PC-3 (cell line): Measurements from ENCODE around the gene GALNT18. TPM values are rescaled to one million over a fixed set of nuclear protein-coding genes. Genes with fewer than 3 reads are reported as not detected.

Source experiments
- ATAC-seq: fragments of 200-7000 bp; cut with Tn5 transposase; 2 replicates; pipeline ENCODE4 v1.9.1; 2020; ENCODE audit warnings: mild to moderate bottlenecking, moderate library complexity
- BruUV-seq: library from RNA; stranded (reverse); fragments of 400-500 nt; replicated peaks from 2 replicates; lab custom pipeline; 2021; lab: Mats Ljungman, UMichigan
- CTCF ChIA-PET: fragments of 300-600 bp; sonication (Branson Sonifier 250); formaldehyde crosslinking; loops from one replicate; lab custom pipeline; 2022; ENCODE audit warnings: antibody characterized with exemption; lab: Charles Lee
- POLR2A ChIA-PET: fragments of 300-600 bp; sonication (Branson Sonifier 250); formaldehyde crosslinking; loops from one replicate; lab custom pipeline; 2022; ENCODE audit warnings: antibody characterized with exemption; ENCODE audit not compliant: unreplicated experiment; lab: Charles Lee
- DNase-seq: peaks from one replicate; pipeline ENCODE4 v3.0.0-alpha.2; 2015
- H2AFZ ChIP-seq: fragments of 300-600 bp; sonication (generic); 2 replicates; pipeline ENCODE4 v1.6.0; 2016; ENCODE audit warnings: antibody characterized with exemption, low read length
- H3F3A ChIP-seq: fragments of 300-600 bp; sonication (generic); one replicate; pipeline ENCODE4 v1.6.0; 2017; ENCODE audit warnings: antibody characterized with exemption, low read length, control low read depth, mild to moderate bottlenecking; ENCODE audit not compliant: unreplicated experiment
- H3K27ac ChIP-seq: fragments of 300-600 bp; sonication (generic); 2 replicates; pipeline ENCODE4 v1.5.1; 2016; ENCODE audit warnings: mild to moderate bottlenecking, low read length
- H3K27me3 ChIP-seq: fragments of 300-600 bp; sonication (generic); 2 replicates; pipeline ENCODE4 v1.6.1; 2016; ENCODE audit warnings: low read length, mixed read lengths
- H3K36me3 ChIP-seq: fragments of 300-600 bp; sonication (generic); 2 replicates; pipeline ENCODE4 v1.6.1; 2016; ENCODE audit warnings: low read depth, mixed run types, low read length, mixed read lengths
- H3K4me1 ChIP-seq: fragments of 300-600 bp; sonication (generic); 2 replicates; pipeline ENCODE4 v1.5.1; 2016; ENCODE audit warnings: low read length; ENCODE audit not compliant: insufficient read depth
- H3K4me2 ChIP-seq: fragments of 300-600 bp; sonication (generic); 2 replicates; pipeline ENCODE4 v1.6.0; 2016; ENCODE audit warnings: low read length
- H3K4me3 ChIP-seq: fragments of 300-600 bp; sonication (generic); 2 replicates; pipeline ENCODE4 v1.5.1; 2016; ENCODE audit warnings: mild to moderate bottlenecking, low read length, mixed read lengths
- H3K79me2 ChIP-seq: fragments of 300-600 bp; sonication (generic); 2 replicates; pipeline ENCODE4 v1.6.1; 2017; ENCODE audit warnings: low read length, mixed read lengths
- H3K9ac ChIP-seq: fragments of 300-600 bp; sonication (generic); 2 replicates; pipeline ENCODE4 v1.6.0; 2016; ENCODE audit warnings: mild to moderate bottlenecking, low read length
- H3K9me2 ChIP-seq: fragments of 300-600 bp; sonication (generic); replicated peaks from 2 replicates; pipeline ENCODE4 v1.6.1; 2016; ENCODE audit warnings: mixed run types, low read length, mixed read lengths
- H3K9me3 ChIP-seq: fragments of 300-600 bp; sonication (generic); 2 replicates; pipeline ENCODE4 v1.6.1; 2016; ENCODE audit warnings: low read length, mixed read lengths
- H4K20me1 ChIP-seq: fragments of 300-600 bp; sonication (generic); 2 replicates; pipeline ENCODE4 v1.6.1; 2016; ENCODE audit warnings: low read length, mixed read lengths
- CTCF ChIP-seq: fragments of 300-600 bp; sonication (generic); conservative IDR thresholded peaks from 2 replicates; pipeline ENCODE4 v1.5.1; 2017; ENCODE audit warnings: antibody characterized with exemption, low read depth, mild to moderate bottlenecking, low read length
- EZH2 ChIP-seq: fragments of 300-600 bp; sonication (generic); IDR thresholded peaks from one replicate; pipeline ENCODE4 v1.6.1; 2017; ENCODE audit warnings: antibody characterized with exemption, mild to moderate bottlenecking, low read length; ENCODE audit not compliant: unreplicated experiment
- EZH2phosphoT487 ChIP-seq: fragments of 300-600 bp; sonication (generic); IDR thresholded peaks from 2 replicates; pipeline ENCODE4 v1.6.1; 2018; ENCODE audit warnings: mild to moderate bottlenecking, antibody characterized with exemption, low read length, borderline replicate concordance
- intact Hi-C: fragments of 100-400 bp; cut with micrococcal nuclease; formaldehyde crosslinking; loops from 2 replicates; pipeline ENCODE4 v1.9.0; 2023
- total RNA-seq: library from RNA; depleted of rRNA; stranded (reverse); fragments of >200 nt; gene quantifications from 2 replicates; pipeline ENCODE4 v1.2.3, GENCODE V29; 2014

Gene GALNT18
- total RNA-seq, 1 experiment from 2014 or later, result 34.5 TPM

- H3K27me3 ChIP-seq, result no peaks in the 10 kb centered on the region
- no peaks in the 10 kb centered on the region for H3F3A ChIP-seq
- TF ChIP-seq CTCF (no peak), EZH2 (no peak), EZH2phosphoT487 (no peak)
- H3K4me1 ChIP-seq, result no peaks in the 10 kb centered on the region
- no peaks in the 10 kb centered on the region for H3K9me3 ChIP-seq
- H3K27ac ChIP-seq, result no peak overlapping the region
- H3K9me2 ChIP-seq, result no peaks in the 10 kb centered on the region
- DNase-seq (no peak), ATAC-seq (no peak)
- H3K79me2 ChIP-seq, result no peaks in the 10 kb centered on the region
- no peaks in the 10 kb centered on the region for H3K36me3 ChIP-seq
- ChIA-PET POLR2A (no interaction called here), CTCF (interaction anchor here (0.7 kb wide), 1 partner anchor 47 kb away, joined by 7 read pairs; no protein-coding TSS in a partner anchor)
- no peak overlapping the region for H2AFZ ChIP-seq
- H4K20me1 ChIP-seq, result no peaks in the 10 kb centered on the region
- H3K4me2 ChIP-seq, result no peak overlapping the region
- intact Hi-C loops, result no loop called here
- H3K4me3 ChIP-seq, result no peak overlapping the region
- no peak overlapping the region for H3K9ac ChIP-seq
- no TSS peak for BruUV-seq
These were observed 286.8 kb downstream of the GALNT18 start for GRCh38 chr11:11335043-11335442.

GRCh38 chr11:11334607-11335006 is 287.2 kb downstream of the GALNT18 start:
- CTCF ChIA-PET, result interaction anchor here (0.6 to 0.7 kb wide), 2 partner anchors 48 to 560 kb away, joined by 4 to 7 read pairs; no protein-coding TSS in a partner anchor
- BruUV-seq, result no TSS peak
- Histone ChIP-seq H2AFZ (no peak overlapping the region), H3K9me3 (no peaks in the 10 kb centered on the region), H3K9me2 (no peaks in the 10 kb centered on the region), H3K27ac (no peak overlapping the region), H4K20me1 (no peaks in the 10 kb centered on the region), H3K4me1 (no peaks in the 10 kb centered on the region), H3K4me3 (no peak overlapping the region), H3K27me3 (no peaks in the 10 kb centered on the region), H3K4me2 (no peak overlapping the region), H3K9ac (no peak overlapping the region), H3K36me3 (no peaks in the 10 kb centered on the region), H3K79me2 (no peaks in the 10 kb centered on the region), H3F3A (no peaks in the 10 kb centered on the region)
- TF ChIP-seq EZH2phosphoT487 (no peak), CTCF (no peak), EZH2 (no peak)
- intact Hi-C loops, result no loop called here
- POLR2A ChIA-PET, result no interaction called here
- ATAC-seq (no peak), DNase-seq (no peak)

- H3K9ac ChIP-seq, result no peak overlapping the region
- H3K4me3 ChIP-seq, result no peak overlapping the region
- intact Hi-C loops, result no loop called here
- H3K79me2 ChIP-seq, result no peaks in the 10 kb centered on the region
- POLR2A ChIA-PET, result no interaction called here
- no peak overlapping the region for H3K4me2 ChIP-seq
- no peaks in the 10 kb centered on the region for H3K9me3 ChIP-seq
- H3K36me3 ChIP-seq, result no peaks in the 10 kb centered on the region
- DNase-seq (peak; percentile 51), ATAC-seq (no peak)
- no peaks in the 10 kb centered on the region for H4K20me1 ChIP-seq
- no peak for TF ChIP-seq EZH2
- TF ChIP-seq EZH2phosphoT487, result no peak
- TF ChIP-seq CTCF, result no peak
- H2AFZ ChIP-seq, result no peak overlapping the region
- BruUV-seq, result no TSS peak
- no peaks in the 10 kb centered on the region for H3K4me1 ChIP-seq
- no peaks in the 10 kb centered on the region for H3F3A ChIP-seq
- H3K9me2 ChIP-seq, result no peaks in the 10 kb centered on the region
- CTCF ChIA-PET, result no interaction called here
- no peaks in the 10 kb centered on the region for H3K27me3 ChIP-seq
- no peak overlapping the region for H3K27ac ChIP-seq
These were observed 289.6 kb downstream of the GALNT18 start for GRCh38 chr11:11332141-11332710.
